ENCODE results near the gene ZC3H7A. TPM values are rescaled to one million over a fixed set of nuclear protein-coding genes. Genes with fewer than 3 reads are reported as not detected.

ZC3H7A gene
- total and polyA plus RNA-seq, 2 of the 13 experiments (the other 11 are each of a cell fraction or from before 2014, with no cell fraction given), result 29.2 to 36.8 TPM

GRCh38 chr16:11748404-11749254 lies 48.4 kb downstream of the ZC3H7A start (continued):
- TF ChIP-seq CBFB (CRISPR knock-in tag; IDR thresholded peaks at IDR 0.05), result 0 out of 2 replicates have a peak, but pooled peaks have one; percentile 26
- no peak for TF ChIP-seq IRF9 (CRISPR knock-in tag; IDR thresholded peaks at IDR 0.05; ENCODE audit: borderline replicate concordance)
- TF ChIP-seq HNF4A (CRISPR knock-in tag; IDR thresholded peaks at IDR 0.05), result peak; percentile 93
- no peak for TF ChIP-seq ZNF205 (CRISPR knock-in tag; IDR thresholded peaks at IDR 0.05)
- no peak for TF ChIP-seq ZBTB44 (CRISPR knock-in tag; IDR thresholded peaks at IDR 0.05)
- TF ChIP-seq ZNF382 (CRISPR knock-in tag; IDR thresholded peaks at IDR 0.05; ENCODE audit: borderline replicate concordance), result no peak
- TF ChIP-seq ZBTB38 (CRISPR knock-in tag; IDR thresholded peaks at IDR 0.05), result peak; percentile 40; the same call in 1 of the 2 replicates
- no peak for TF ChIP-seq ZNF143 (CRISPR knock-in tag; IDR thresholded peaks at IDR 0.05)
- no peak for TF ChIP-seq ZNF160 (CRISPR knock-in tag; IDR thresholded peaks at IDR 0.05)
- TF ChIP-seq NFIC (IDR thresholded peaks at IDR 0.05; ENCODE audit: low read length), result peak; percentile 66; the same call in 1 of the 2 replicates
- TF ChIP-seq CSRNP1 (CRISPR knock-in tag; IDR thresholded peaks at IDR 0.05), result no peak; the same call in 1 of the 2 replicates
- no peak for TF ChIP-seq RBAK (CRISPR knock-in tag; IDR thresholded peaks at IDR 0.05)
- TF ChIP-seq RAD51 (IDR thresholded peaks at IDR 0.05; ENCODE audit: borderline replicate concordance), result no peak
- no peak for TF ChIP-seq ZBTB26 (CRISPR knock-in tag; IDR thresholded peaks at IDR 0.05; ENCODE audit: borderline replicate concordance)
- TF ChIP-seq DBP (CRISPR knock-in tag; IDR thresholded peaks at IDR 0.05; ENCODE audit: not compliant biosample characterization), result no peak
- no peak for TF ChIP-seq ZNF30 (CRISPR knock-in tag; IDR thresholded peaks at IDR 0.05)
- TF ChIP-seq MTERF4 (CRISPR knock-in tag; IDR thresholded peaks at IDR 0.05), result no peak; the same call in 1 of the 2 replicates
- TF ChIP-seq ARHGAP35 (CRISPR knock-in tag; IDR thresholded peaks at IDR 0.05; ENCODE audit: borderline replicate concordance), result no peak
- TF ChIP-seq ZKSCAN8 (CRISPR knock-in tag; IDR thresholded peaks at IDR 0.05; ENCODE audit: borderline replicate concordance), result no peak
- no peak for TF ChIP-seq ZBTB34 (CRISPR knock-in tag; IDR thresholded peaks at IDR 0.05)

Measured in HepG2 (cell line).